Left ventricle myocardium inferior (tissue), 1 donor: Measurements from ENCODE around the gene IL17RE. TPM values are rescaled to one million over a fixed set of nuclear protein-coding genes. Genes with fewer than 3 reads are reported as not detected.

Source experiments
- DNase-seq: peaks from one replicate; pipeline ENCODE4 v3.0.0-alpha.2; 2020
- H3K27ac ChIP-seq: fragments of 200-600 bp; replicated peaks from 2 replicates; pipeline ENCODE4 v1.8.0; 2021
- H3K27me3 ChIP-seq: fragments of 200-600 bp; 2 replicates; pipeline ENCODE4 v1.8.0; 2021; ENCODE audit warnings: low read depth
- H3K36me3 ChIP-seq: fragments of 200-600 bp; 2 replicates; pipeline ENCODE4 v1.8.0; 2021
- H3K4me1 ChIP-seq: fragments of 200-600 bp; 2 replicates; pipeline ENCODE4 v1.8.0; 2021
- H3K4me3 ChIP-seq: fragments of 200-600 bp; 2 replicates; pipeline ENCODE4 v1.8.0; 2021; ENCODE audit warnings: mild to moderate bottlenecking, moderate library complexity
- H3K9me3 ChIP-seq: fragments of 200-600 bp; replicated peaks from 2 replicates; pipeline ENCODE4 v1.8.0; 2021
- intact Hi-C: fragments of 100-400 bp; cut with micrococcal nuclease; formaldehyde crosslinking; loops from one replicate; pipeline ENCODE4 v1.11.0; 2022
- total RNA-seq: library from RNA; stranded (reverse); fragmentation: NEBNext Ultra II Directional; extraction: Animal tissue kit (Norgen Biotek cat#: 25700); gene quantifications from one replicate; pipeline ENCODE4 v1.2.1, GENCODE V29; 2021
- TF ChIP-seq, protein P1 (sequence below): fragments of 200-600 bp; IDR thresholded peaks from 2 replicates; pipeline ENCODE4 v1.8.0; 2021; ENCODE audit warnings: antibody characterized with exemption, mild to moderate bottlenecking, borderline replicate concordance
- donor health status: DM: no; HTN: yes; CAD: no; lungs with severe emphysema.

Gene IL17RE
- total RNA-seq, 1 donor from 2014 or later = 0.58 TPM

DNA sequence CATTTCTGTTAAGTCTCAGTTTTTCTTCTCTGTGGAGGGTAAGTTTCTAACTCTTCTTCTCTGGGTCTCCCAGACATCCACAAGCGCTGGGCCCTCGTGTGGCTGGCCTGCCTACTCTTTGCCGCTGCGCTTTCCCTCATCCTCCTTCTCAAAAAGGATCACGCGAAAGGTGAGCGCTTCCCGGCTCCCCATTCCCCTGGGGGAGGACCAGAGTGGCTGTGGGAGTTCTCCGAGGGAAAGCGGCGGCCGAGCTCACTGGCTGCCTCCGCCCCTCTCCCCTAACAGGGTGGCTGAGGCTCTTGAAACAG, 29.8 kb downstream of the IL17RE start:
- Histone ChIP-seq H3K27me3 (no peaks in the 10 kb centered on the region), H3K27ac (peak overlapping the region; percentile 97), H3K4me3 (peak overlapping the region; percentile 95), H3K4me1 (peaks cover 44% of the 10 kb centered on the region), H3K36me3 (peaks cover 38% of the 10 kb centered on the region), H3K9me3 (no peaks in the 10 kb centered on the region)
- DNase-seq = no peak
- intact Hi-C loops = no loop called here
- TF ChIP-seq, protein P1, sequence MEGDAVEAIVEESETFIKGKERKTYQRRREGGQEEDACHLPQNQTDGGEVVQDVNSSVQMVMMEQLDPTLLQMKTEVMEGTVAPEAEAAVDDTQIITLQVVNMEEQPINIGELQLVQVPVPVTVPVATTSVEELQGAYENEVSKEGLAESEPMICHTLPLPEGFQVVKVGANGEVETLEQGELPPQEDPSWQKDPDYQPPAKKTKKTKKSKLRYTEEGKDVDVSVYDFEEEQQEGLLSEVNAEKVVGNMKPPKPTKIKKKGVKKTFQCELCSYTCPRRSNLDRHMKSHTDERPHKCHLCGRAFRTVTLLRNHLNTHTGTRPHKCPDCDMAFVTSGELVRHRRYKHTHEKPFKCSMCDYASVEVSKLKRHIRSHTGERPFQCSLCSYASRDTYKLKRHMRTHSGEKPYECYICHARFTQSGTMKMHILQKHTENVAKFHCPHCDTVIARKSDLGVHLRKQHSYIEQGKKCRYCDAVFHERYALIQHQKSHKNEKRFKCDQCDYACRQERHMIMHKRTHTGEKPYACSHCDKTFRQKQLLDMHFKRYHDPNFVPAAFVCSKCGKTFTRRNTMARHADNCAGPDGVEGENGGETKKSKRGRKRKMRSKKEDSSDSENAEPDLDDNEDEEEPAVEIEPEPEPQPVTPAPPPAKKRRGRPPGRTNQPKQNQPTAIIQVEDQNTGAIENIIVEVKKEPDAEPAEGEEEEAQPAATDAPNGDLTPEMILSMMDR = no peak

- no peaks in the 10 kb centered on the region for H3K9me3 ChIP-seq
- intact Hi-C loops = no loop called here
- H3K4me1 ChIP-seq = peaks cover 44% of the 10 kb centered on the region
- peak overlapping the region; percentile 95 for H3K4me3 ChIP-seq
- H3K27ac ChIP-seq = peak overlapping the region; percentile 97
- TF ChIP-seq, protein P1 = peak; percentile 76
- DNase-seq = peak; percentile 80
- no peaks in the 10 kb centered on the region for H3K27me3 ChIP-seq
- peaks cover 43% of the 10 kb centered on the region for H3K36me3 ChIP-seq
Observed at GRCh38 chr3:9932843-9933560, 30.4 kb downstream of the IL17RE start.

DNA sequence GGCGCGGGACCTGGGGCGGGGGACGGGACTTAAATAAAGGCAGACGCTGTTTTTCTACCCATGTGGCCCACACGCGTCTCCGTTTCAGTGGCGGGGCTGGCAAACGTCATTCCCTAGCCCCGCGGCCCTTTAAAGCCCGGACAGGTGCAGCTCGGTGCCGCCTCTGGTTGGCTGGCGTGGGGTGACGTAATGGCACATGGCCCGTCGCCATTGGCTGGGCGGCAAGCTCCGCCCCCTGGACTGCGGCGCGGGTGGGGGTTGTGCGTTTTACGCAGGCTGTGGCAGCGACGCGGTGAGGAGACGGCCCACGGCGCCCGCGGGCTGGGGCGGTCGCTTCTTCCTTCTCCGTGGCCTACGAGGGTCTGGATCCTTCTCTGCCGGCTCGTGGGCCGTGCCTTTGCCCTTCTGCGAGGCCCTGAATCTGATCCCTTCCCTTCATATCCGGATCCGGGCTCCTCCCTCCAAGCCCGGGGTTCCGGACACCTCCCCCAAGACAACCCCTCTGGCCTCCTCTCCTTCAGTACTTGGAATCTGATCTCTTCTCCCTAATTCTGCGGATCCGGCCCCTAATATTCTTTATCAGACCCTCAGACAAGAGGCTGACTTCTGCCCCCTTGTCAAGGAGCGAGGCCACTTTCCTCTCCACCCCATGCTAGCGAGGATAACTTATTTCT, 31.1 kb downstream of the IL17RE start, which contains the start of gene CRELD1:
Gene CRELD1, plus strand, starts transcription at position 274 of the 674 bp plus-strand sequence. CDS start 605 bp downstream, outside the sequence.
- Histone ChIP-seq H3K9me3 (no peaks in the 10 kb centered on the region), H3K4me3 (peak within 1 kb of the TSS; percentile 95), H3K4me1 (peaks cover 44% of the 10 kb centered on the region), H3K27ac (peak within 1 kb of the TSS; percentile 97), H3K36me3 (peaks cover 41% of the 10 kb centered on the region), H3K27me3 (no peaks in the 10 kb centered on the region)
- intact Hi-C loops = no loop called here
- DNase-seq = peak; percentile 96
- TF ChIP-seq, protein P1 = no peak

GRCh38 chr3:9934235-9934621, 31.6 kb downstream of the IL17RE start:
- H3K4me3 ChIP-seq = peak overlapping the region; percentile 95
- peak; percentile 18 for DNase-seq
- H3K4me1 ChIP-seq = peaks cover 44% of the 10 kb centered on the region
- H3K9me3 ChIP-seq = no peaks in the 10 kb centered on the region
- peak overlapping the region; percentile 97 for H3K27ac ChIP-seq
- H3K36me3 ChIP-seq = peaks cover 37% of the 10 kb centered on the region
- no peaks in the 10 kb centered on the region for H3K27me3 ChIP-seq
- intact Hi-C loops = no loop called here
- TF ChIP-seq, protein P1 = no peak

DNA sequence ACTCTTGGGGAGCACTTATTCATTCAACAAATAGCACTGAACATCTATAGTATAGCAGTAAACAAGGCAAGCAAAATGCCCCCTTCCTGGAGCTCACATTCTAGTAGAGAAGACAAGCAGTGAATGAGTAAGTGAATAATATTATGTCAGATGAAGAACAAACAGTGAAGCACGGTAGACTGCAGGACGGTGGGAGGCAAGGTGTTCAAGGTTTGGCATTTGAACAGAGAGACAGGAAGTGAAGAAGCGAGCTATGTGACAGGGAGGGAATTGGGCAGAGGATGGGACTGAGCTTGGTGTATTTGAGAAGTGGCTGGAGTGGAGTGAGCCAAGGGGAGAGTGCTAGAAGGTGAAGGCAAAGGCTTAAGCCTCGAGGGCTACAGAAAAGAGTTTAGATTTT, 32.3 kb downstream of the IL17RE start:
- Histone ChIP-seq H3K27me3 (no peaks in the 10 kb centered on the region), H3K9me3 (no peaks in the 10 kb centered on the region), H3K27ac (no peak overlapping the region), H3K36me3 (peaks cover 30% of the 10 kb centered on the region), H3K4me3 (peak overlapping the region; percentile 95), H3K4me1 (peaks cover 44% of the 10 kb centered on the region)
- TF ChIP-seq, protein P1 = no peak
- intact Hi-C loops = no loop called here
- no peak for DNase-seq
